HCT116 (cell line): ENCODE results near the gene ZMYM4. TPM values are rescaled to one million over a fixed set of nuclear protein-coding genes. Genes with fewer than 3 reads are reported as not detected.

Source experiments
- ATAC-seq: fragments of 200-7000 bp; cut with Tn5 transposase; 2 replicates; pipeline ENCODE4 v1.9.1; 2020; ENCODE audit warnings: mild to moderate bottlenecking, moderate library complexity
- BruUV-seq: library from RNA; stranded (reverse); fragments of 400-500 nt; replicated peaks from 2 replicates; lab custom pipeline; 2021; lab: Mats Ljungman, UMichigan
- CTCF ChIA-PET: fragments of 300-600 bp; sonication (Branson Sonifier 250); formaldehyde crosslinking; loops from one replicate; lab custom pipeline; 2021; ENCODE audit warnings: antibody characterized with exemption; lab: Charles Lee
- POLR2A ChIA-PET: fragments of 300-600, 350-600 bp; sonication (Branson Sonifier 250); formaldehyde crosslinking; loops from one replicate; lab custom pipeline; 2021; ENCODE audit warnings: antibody characterized with exemption; lab: Charles Lee
- RAD21 ChIA-PET, 2 experiments: fragments of 300-600 bp; sonication (Branson Sonifier 250); formaldehyde crosslinking; loops; one replicate each; lab custom pipeline; 2023; ENCODE audit warnings: low total read pairs in 2 of 2; ENCODE audit not compliant: uncharacterized antibody in 2 of 2, unreplicated experiment in 2 of 2, low non-redundant PET in 1 of 2; lab: Charles Lee
- DNase-seq: peaks from one replicate; pipeline ENCODE4 v3.0.0-alpha.2; 2010; ENCODE audit warnings: low read depth, low spot score
- H2AFZ ChIP-seq: fragments of 200-600 bp; shearing (Covaris generic), sonication (generic); 2 replicates; pipeline ENCODE4 v1.6.1; 2017; ENCODE audit warnings: low read depth, mixed run types, mixed read lengths, antibody characterized with exemption, low read length; ENCODE audit not compliant: poor library complexity, severe bottlenecking
- H3K27ac ChIP-seq: 2 replicates; pipeline ENCODE4 v1.5.1; 2012; ENCODE audit warnings: low read depth, low read length
- H3K27me3 ChIP-seq: fragments of 200-600 bp; sonication (generic); 2 replicates; pipeline ENCODE4 v1.6.1; 2016; ENCODE audit warnings: mixed run types, low read length, mixed read lengths; ENCODE audit not compliant: insufficient read depth
- H3K36me3 ChIP-seq, 2 experiments: fragments of 200-500 bp in 1 of 2; fragments of 200-600 bp in 1 of 2; sonication (Bioruptor generic) in 1 of 2; sonication (generic) in 1 of 2; 2 replicates each; pipeline versions ENCODE4 v1.5.1 to v1.6.1; 2014 to 2016; ENCODE audit warnings: low read length in 2 of 2, inconsistent platforms in 1 of 2, mixed read lengths in 1 of 2, mixed run types in 1 of 2; ENCODE audit not compliant: insufficient read depth in 2 of 2, control insufficient read depth in 1 of 2
- H3K4me1 ChIP-seq, 2 experiments: fragments of 200-600 bp in 1 of 2; sonication (generic) in 1 of 2; 2 replicates each; pipeline versions ENCODE4 v1.5.1 to v1.6.1; 2012 to 2017; ENCODE audit warnings: low read length in 2 of 2, inconsistent platforms in 1 of 2, mild to moderate bottlenecking in 1 of 2, mixed read lengths in 1 of 2, mixed run types in 1 of 2, moderate library complexity in 1 of 2; ENCODE audit not compliant: insufficient read depth in 2 of 2, control insufficient read depth in 1 of 2
- H3K4me2 ChIP-seq: fragments of 200-600 bp; sonication (generic); 2 replicates; pipeline ENCODE4 v1.6.1; 2017; ENCODE audit warnings: mixed run types, low read length, mixed read lengths
- H3K4me3 ChIP-seq, 2 experiments: fragments of 200-600 bp in 1 of 2; sonication (generic) in 1 of 2; replicated peaks in 1 of 2; 2 replicates each; pipeline ENCODE4 v1.5.1; 2011 to 2016; ENCODE audit warnings: low read length in 2 of 2, control low read depth in 1 of 2, low read depth in 1 of 2, mild to moderate bottlenecking in 1 of 2, mixed read lengths in 1 of 2, mixed run types in 1 of 2
- H3K79me2 ChIP-seq: fragments of 200-600 bp; sonication (generic); 2 replicates; pipeline ENCODE4 v1.6.1; 2017; ENCODE audit warnings: mild to moderate bottlenecking, mixed run types, low read length, moderate library complexity, mixed read lengths; ENCODE audit not compliant: insufficient read depth
- H3K9ac ChIP-seq: fragments of 200-600 bp; sonication (generic); 2 replicates; pipeline ENCODE4 v1.6.1; 2016; ENCODE audit warnings: low read length, mixed read lengths
- H3K9me2 ChIP-seq: fragments of 200-600 bp; sonication (generic), shearing (Covaris generic); 2 replicates; pipeline ENCODE4 v1.6.1; 2017; ENCODE audit warnings: mixed run types, mild to moderate bottlenecking, moderate library complexity; ENCODE audit not compliant: insufficient read depth
- H3K9me3 ChIP-seq, 2 experiments: fragments of 200-500 bp in 1 of 2; fragments of 200-600 bp in 1 of 2; sonication (Bioruptor generic) in 1 of 2; sonication (generic) in 1 of 2; 2 replicates each; pipeline ENCODE4 v1.6.1; 2014 to 2017; ENCODE audit warnings: low read length in 2 of 2, mixed read lengths in 2 of 2, inconsistent platforms in 1 of 2, low read depth in 1 of 2, mild to moderate bottlenecking in 1 of 2, mixed run types in 1 of 2, moderate library complexity in 1 of 2; ENCODE audit not compliant: control insufficient read depth in 1 of 2, insufficient read depth in 1 of 2
- H4K20me1 ChIP-seq: fragments of 200-600 bp; sonication (generic), shearing (Covaris generic); 2 replicates; pipeline ENCODE4 v1.6.1; 2017; ENCODE audit warnings: mixed run types, mild to moderate bottlenecking, moderate library complexity; ENCODE audit not compliant: insufficient read depth
- JUND ChIP-seq: IDR thresholded peaks from 2 replicates; pipeline ENCODE4 v1.6.1; 2012
- MAX ChIP-seq: IDR thresholded peaks from 2 replicates; pipeline ENCODE4 v1.6.1; 2012
- intact Hi-C: fragments of 100-400 bp; cut with micrococcal nuclease; formaldehyde crosslinking; loops from 2 replicates; pipeline ENCODE4 v1.10.0; 2022
- total RNA-seq: library from RNA; stranded (reverse); gene quantifications from one replicate; pipeline ENCODE4 v1.2.1, GENCODE V29; 2021; ENCODE audit not compliant: unreplicated experiment
- TF ChIP-seq, protein P1 (sequence below): IDR thresholded peaks from 2 replicates; pipeline ENCODE4 v1.6.1; 2012; ENCODE audit warnings: low read depth

Gene ZMYM4
- total RNA-seq, 1 experiment from 2014 or later: 58.0 TPM

DNA sequence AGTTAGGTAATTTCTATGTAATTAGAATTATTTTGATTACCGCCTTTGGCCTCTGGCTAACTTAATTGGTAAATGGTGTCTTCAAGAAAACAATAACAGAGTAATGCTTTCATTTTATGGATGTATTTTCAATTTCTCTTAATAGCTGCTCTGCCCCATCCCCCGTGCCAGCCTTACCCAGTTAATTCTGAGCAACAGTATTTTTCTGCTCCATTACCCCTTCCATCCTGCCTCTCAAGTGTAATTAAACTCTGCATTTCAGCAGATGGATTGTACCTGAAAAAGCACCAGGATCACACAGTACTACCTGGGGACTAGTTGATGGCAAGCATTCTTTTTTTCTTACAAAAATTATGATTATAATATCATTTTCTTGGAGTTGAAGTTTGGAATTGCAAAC lies 184.5 kb downstream of the ZMYM4 start (continued):
- TF ChIP-seq, protein P1, sequence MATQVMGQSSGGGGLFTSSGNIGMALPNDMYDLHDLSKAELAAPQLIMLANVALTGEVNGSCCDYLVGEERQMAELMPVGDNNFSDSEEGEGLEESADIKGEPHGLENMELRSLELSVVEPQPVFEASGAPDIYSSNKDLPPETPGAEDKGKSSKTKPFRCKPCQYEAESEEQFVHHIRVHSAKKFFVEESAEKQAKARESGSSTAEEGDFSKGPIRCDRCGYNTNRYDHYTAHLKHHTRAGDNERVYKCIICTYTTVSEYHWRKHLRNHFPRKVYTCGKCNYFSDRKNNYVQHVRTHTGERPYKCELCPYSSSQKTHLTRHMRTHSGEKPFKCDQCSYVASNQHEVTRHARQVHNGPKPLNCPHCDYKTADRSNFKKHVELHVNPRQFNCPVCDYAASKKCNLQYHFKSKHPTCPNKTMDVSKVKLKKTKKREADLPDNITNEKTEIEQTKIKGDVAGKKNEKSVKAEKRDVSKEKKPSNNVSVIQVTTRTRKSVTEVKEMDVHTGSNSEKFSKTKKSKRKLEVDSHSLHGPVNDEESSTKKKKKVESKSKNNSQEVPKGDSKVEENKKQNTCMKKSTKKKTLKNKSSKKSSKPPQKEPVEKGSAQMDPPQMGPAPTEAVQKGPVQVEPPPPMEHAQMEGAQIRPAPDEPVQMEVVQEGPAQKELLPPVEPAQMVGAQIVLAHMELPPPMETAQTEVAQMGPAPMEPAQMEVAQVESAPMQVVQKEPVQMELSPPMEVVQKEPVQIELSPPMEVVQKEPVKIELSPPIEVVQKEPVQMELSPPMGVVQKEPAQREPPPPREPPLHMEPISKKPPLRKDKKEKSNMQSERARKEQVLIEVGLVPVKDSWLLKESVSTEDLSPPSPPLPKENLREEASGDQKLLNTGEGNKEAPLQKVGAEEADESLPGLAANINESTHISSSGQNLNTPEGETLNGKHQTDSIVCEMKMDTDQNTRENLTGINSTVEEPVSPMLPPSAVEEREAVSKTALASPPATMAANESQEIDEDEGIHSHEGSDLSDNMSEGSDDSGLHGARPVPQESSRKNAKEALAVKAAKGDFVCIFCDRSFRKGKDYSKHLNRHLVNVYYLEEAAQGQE: no peak
- TF ChIP-seq JUND: no peak

GRCh38 chr1:35454176-35454575 lies 185.7 kb downstream of the ZMYM4 start:
- Histone ChIP-seq H3K79me2 (no peaks in the 10 kb centered on the region), H3K9me2 (no peaks in the 10 kb centered on the region), H3K4me1 (no peaks in the 10 kb centered on the region), H3K9ac (no peak overlapping the region), H3K27me3 (no peaks in the 10 kb centered on the region), H3K4me3 (no peak overlapping the region), H3K4me2 (no peak overlapping the region), H3K36me3 (peaks cover 0 to 5% of the 10 kb centered on the region in 2 experiments; a peak in 1 of 4 replicates), H4K20me1 (no peaks in the 10 kb centered on the region; the same call in 1 of the 2 replicates), H3K27ac (no peak overlapping the region), H3K9me3 (no peaks in the 10 kb centered on the region), H2AFZ (no peak overlapping the region)
- ChIA-PET RAD21 (no interaction called here), CTCF (no interaction called here), POLR2A (interaction anchor here (1.4 kb wide), 1 partner anchor 119 kb away, joined by 3 read pairs; the partner anchor contains the start of gene TFAP2E)
- BruUV-seq: no TSS peak
- DNase-seq: no peak
- intact Hi-C loops: no loop called here
- TF ChIP-seq MAX: no peak
- no peak for ATAC-seq
